ENCODE measurements around the gene GATA5.

The GATA5 gene

GRCh38 chr20:62475772-62476055, at the start of gene GATA5:
Gene GATA5 (minus strand): TSS chr20:62475995. CDS start chr20:62475521, 474 bp downstream.
- DNase-seq, result no peak

GRCh38 chr20:62525014-62525413, 49.2 kb upstream of the GATA5 start:
- no peak for DNase-seq

GRCh38 chr20:62524505-62524911, 48.7 kb upstream of the GATA5 start:
- DNase-seq, result no peak

GRCh38 chr20:62523473-62524203, 47.8 kb upstream of the GATA5 start:
- peak; percentile 36 for DNase-seq

GRCh38 chr20:62522748-62523396, 47.1 kb upstream of the GATA5 start:
- no peak for DNase-seq

- DNase-seq, result no peak
Measured at GRCh38 chr20:62519826-62520225, 44.0 kb upstream of the GATA5 start.

- DNase-seq, result no peak
Measured at GRCh38 chr20:62518911-62519310, 43.1 kb upstream of the GATA5 start.

- no peak for DNase-seq
Measured at GRCh38 chr20:62517901-62518610, 42.3 kb upstream of the GATA5 start.

- no peak for DNase-seq
Measured at GRCh38 chr20:62517168-62517567, 41.4 kb upstream of the GATA5 start.

- no peak for DNase-seq
Measured at GRCh38 chr20:62516338-62516737, 40.5 kb upstream of the GATA5 start.

- DNase-seq, result no peak
Measured at GRCh38 chr20:62515826-62516225, 40.0 kb upstream of the GATA5 start.

GRCh38 chr20:62515280-62515679, 39.5 kb upstream of the GATA5 start:
- DNase-seq, result no peak

- DNase-seq, result no peak
Measured at GRCh38 chr20:62513991-62514390, 38.2 kb upstream of the GATA5 start.

GRCh38 chr20:62511915-62512610, 36.3 kb upstream of the GATA5 start:
- DNase-seq, result no peak

GRCh38 chr20:62511300-62511914, 35.6 kb upstream of the GATA5 start:
- DNase-seq, result no peak

GRCh38 chr20:62508641-62509051, 32.9 kb upstream of the GATA5 start:
- no peak for DNase-seq

GRCh38 chr20:62507991-62508640, 32.3 kb upstream of the GATA5 start:
- no peak for DNase-seq

- no peak for DNase-seq
Measured at GRCh38 chr20:62507323-62507722, 31.5 kb upstream of the GATA5 start.

- no peak for DNase-seq
Measured at GRCh38 chr20:62506791-62507190, 31.0 kb upstream of the GATA5 start.

GRCh38 chr20:62506087-62506486, 30.3 kb upstream of the GATA5 start:
- DNase-seq, result no peak

- DNase-seq, result no peak
Measured at GRCh38 chr20:62505337-62506045, 29.7 kb upstream of the GATA5 start.

GRCh38 chr20:62504323-62504722, 28.5 kb upstream of the GATA5 start:
- no peak for DNase-seq

Data from activated CD4-positive, alpha-beta T cell treated with anti-CD3 and anti-CD28 coated beads, Interleukin-2, amount 50 U/mL, for 1 hour (primary cell).